ENCODE measurements around the gene SYNE3.

SYNE3 gene

GRCh38 chr14:95519699-95520098 is 3.2 kb upstream of the SYNE3 start:
- Histone ChIP-seq H3K27me3 (ENCODE audit: control insufficient read depth, insufficient read depth, low read length) (no peaks in the 10 kb centered on the region), H3K4me2 (ENCODE audit: low read length) (no peak overlapping the region), H3K27ac (peak overlapping the region; percentile 42), H3K9me3 (ENCODE audit: control insufficient read depth, low read length) (no peaks in the 10 kb centered on the region), H3K36me3 (ENCODE audit: control insufficient read depth, insufficient read depth, low read length) (no peaks in the 10 kb centered on the region), H2AFZ (no peak overlapping the region), H3K4me1 (peaks cover 15% of the 10 kb centered on the region), H3K4me3 (ENCODE audit: low read depth, low read length) (no peak overlapping the region), H3K79me2 (no peaks in the 10 kb centered on the region), H3K9ac (no peak overlapping the region)
- TF ChIP-seq CTCF (IDR thresholded peaks at IDR 0.05), result no peak

GRCh38 chr14:95518045-95518751 is 1.7 kb upstream of the SYNE3 start:
- H2AFZ ChIP-seq, result no peak overlapping the region
- H3K9ac ChIP-seq, result no peak overlapping the region
- H3K4me2 ChIP-seq (ENCODE audit: low read length), result no peak overlapping the region
- no peaks in the 10 kb centered on the region for H3K27me3 ChIP-seq (ENCODE audit: control insufficient read depth, insufficient read depth, low read length)
- H3K36me3 ChIP-seq (ENCODE audit: control insufficient read depth, insufficient read depth, low read length), result no peaks in the 10 kb centered on the region
- H3K79me2 ChIP-seq, result no peaks in the 10 kb centered on the region
- no peaks in the 10 kb centered on the region for H3K9me3 ChIP-seq (ENCODE audit: control insufficient read depth, low read length)
- no peak overlapping the region for H3K27ac ChIP-seq
- no peak for TF ChIP-seq CTCF (IDR thresholded peaks at IDR 0.05)
- no peak overlapping the region for H3K4me3 ChIP-seq (ENCODE audit: low read depth, low read length)
- peaks cover 15% of the 10 kb centered on the region for H3K4me1 ChIP-seq

GRCh38 chr14:95515596-95516552 is 576 bp downstream of the SYNE3 start:
- H3K27me3 ChIP-seq (ENCODE audit: control insufficient read depth, insufficient read depth, low read length), result no peaks in the 10 kb centered on the region
- peaks cover 15% of the 10 kb centered on the region for H3K4me1 ChIP-seq
- H2AFZ ChIP-seq, result peak overlapping the region; percentile 92
- TF ChIP-seq CTCF (IDR thresholded peaks at IDR 0.05), result peak; percentile 43
- H3K4me3 ChIP-seq (ENCODE audit: low read depth, low read length), result peak overlapping the region; percentile 24
- H3K9me3 ChIP-seq (ENCODE audit: control insufficient read depth, low read length), result no peaks in the 10 kb centered on the region
- peak overlapping the region; percentile 55 for H3K27ac ChIP-seq
- H3K79me2 ChIP-seq, result no peaks in the 10 kb centered on the region
- peak overlapping the region; percentile 87 for H3K4me2 ChIP-seq (ENCODE audit: low read length)
- no peak overlapping the region for H3K9ac ChIP-seq
- H3K36me3 ChIP-seq (ENCODE audit: control insufficient read depth, insufficient read depth, low read length), result no peaks in the 10 kb centered on the region

GRCh38 chr14:95515080-95515489 is 1.4 kb downstream of the SYNE3 start:
- Histone ChIP-seq H3K4me2 (ENCODE audit: low read length) (peak overlapping the region; percentile 87), H2AFZ (peak overlapping the region; percentile 92), H3K9ac (no peak overlapping the region), H3K27me3 (ENCODE audit: control insufficient read depth, insufficient read depth, low read length) (no peaks in the 10 kb centered on the region), H3K36me3 (ENCODE audit: control insufficient read depth, insufficient read depth, low read length) (no peaks in the 10 kb centered on the region), H3K4me1 (peaks cover 15% of the 10 kb centered on the region), H3K9me3 (ENCODE audit: control insufficient read depth, low read length) (no peaks in the 10 kb centered on the region), H3K27ac (peak overlapping the region; percentile 55), H3K4me3 (ENCODE audit: low read depth, low read length) (no peak overlapping the region), H3K79me2 (no peaks in the 10 kb centered on the region)
- TF ChIP-seq CTCF (IDR thresholded peaks at IDR 0.05), result no peak

All from parathyroid adenoma (tissue), 2 donors.